SKM-1 (cell line): ENCODE data around the gene LEF1.

Experiments
- DNase-seq: peaks from one replicate; lab custom pipeline; 2025; ENCODE audit not compliant: unreplicated experiment; lab: John Stamatoyannopoulos, UW

LEF1 gene

GRCh38 chr4:108113229-108113628 lies 55.5 kb downstream of the LEF1 start:
- DNase-seq = no peak

- DNase-seq = no peak
Measured at GRCh38 chr4:108111781-108112180, 57.0 kb downstream of the LEF1 start.

- DNase-seq = no peak
Measured at GRCh38 chr4:108110450-108110849, 58.3 kb downstream of the LEF1 start.

- DNase-seq = no peak
Measured at GRCh38 chr4:108109997-108110416, 58.7 kb downstream of the LEF1 start.

GRCh38 chr4:108109111-108109510 lies 59.6 kb downstream of the LEF1 start:
- DNase-seq = no peak

DNA sequence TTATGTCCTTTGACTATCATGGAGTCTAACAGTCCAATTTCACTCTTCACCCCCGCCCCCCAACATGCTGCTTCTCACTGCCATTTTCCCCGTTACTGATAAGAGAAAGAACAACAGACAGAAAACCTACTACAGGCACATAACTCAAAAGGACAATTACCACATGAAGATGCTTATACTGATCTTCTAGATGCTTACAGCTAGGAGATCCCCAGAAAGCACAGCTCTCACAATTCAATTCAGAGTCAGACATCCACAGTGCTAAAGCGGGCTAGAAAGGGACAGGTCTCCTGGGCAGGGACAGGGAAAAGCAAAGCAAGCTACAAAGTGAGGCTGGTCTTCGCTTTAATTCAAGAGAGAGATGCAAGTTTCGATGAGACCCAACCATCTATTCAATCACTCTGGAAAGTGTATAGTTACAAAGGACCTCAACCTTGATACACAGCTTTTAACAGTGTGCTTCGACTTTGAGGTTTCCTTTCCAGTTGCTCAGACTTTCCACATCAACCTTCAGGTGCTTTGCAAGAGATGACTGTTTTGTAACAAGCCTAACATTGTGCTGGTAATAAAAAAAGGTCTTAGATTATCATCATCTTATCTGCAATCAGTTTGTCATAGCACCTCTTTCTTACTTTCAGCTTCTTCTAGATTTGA lies 60.9 kb downstream of the LEF1 start:
- DNase-seq = no peak

DNA sequence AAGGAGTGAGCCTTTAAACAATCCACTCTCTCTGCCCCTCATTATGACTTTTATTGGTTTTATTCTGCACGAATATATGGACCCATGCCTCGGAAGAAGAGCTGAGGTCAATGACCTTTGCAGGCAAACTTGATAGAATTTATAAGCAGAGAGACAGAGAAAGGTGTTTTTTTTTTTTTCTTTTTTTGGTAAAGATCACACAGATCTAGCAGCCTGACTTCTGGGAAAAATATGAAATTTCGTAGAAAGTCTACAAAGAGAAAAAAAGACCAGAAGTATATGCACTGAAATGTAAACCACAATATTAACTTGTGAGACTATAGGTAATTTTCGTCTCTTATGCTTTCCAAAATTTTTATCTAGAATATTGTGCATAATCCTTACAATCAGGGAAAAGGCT lies 61.6 kb downstream of the LEF1 start:
- no peak for DNase-seq

DNA sequence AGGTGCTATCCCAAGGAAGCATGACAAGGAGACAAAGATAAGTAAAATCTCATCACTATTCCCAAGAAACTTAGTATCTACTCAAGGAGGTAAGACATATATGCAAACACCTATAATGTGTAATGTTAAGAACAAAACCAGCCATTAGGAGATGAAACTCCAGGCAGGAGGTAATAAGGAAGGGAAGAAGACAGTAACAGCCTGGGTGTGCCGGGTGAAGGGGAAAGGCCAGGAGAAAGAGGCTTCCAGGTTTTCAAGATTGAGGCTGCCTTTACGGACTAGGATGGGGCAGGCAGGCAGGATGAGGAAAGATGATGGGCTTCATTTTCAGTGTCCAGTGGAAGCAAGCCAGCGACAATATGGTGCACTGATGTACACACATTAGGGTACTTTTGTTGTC lies 62.5 kb downstream of the LEF1 start:
- no peak for DNase-seq

DNA sequence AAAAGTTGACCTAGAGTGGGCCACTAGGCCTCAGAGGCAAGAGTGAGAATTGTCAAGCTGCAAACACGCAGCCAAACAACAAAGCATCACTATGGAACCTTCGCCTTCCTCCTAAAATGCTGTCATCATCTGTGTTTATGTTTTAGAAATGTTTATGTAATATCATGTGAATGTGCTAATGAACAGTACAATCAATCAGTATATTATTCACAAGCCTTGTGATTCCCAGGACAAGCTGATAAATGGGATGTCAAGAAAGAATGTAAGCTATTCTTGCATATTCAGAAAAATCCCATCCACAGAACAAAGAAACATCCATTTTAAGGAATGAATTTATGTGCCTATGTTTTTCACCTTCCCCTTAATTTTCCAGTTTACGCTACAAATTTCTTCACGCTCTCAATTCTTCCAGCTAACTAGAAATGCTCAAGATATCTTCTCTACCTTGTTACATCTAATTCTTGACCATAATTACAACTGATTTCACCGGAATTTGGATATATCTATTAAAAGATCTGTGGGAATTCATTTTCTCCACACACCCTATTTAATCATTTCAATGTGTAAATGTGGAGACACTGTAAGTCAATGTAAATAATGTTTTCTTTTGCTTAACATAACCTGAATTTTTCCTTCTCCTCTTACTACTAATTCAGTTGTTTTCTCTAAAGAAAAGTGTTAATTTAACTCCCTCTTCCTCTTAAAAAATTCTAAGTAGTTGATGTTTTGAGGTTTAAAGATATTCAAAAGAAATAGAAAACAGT lies 65.5 kb downstream of the LEF1 start:
- no peak for DNase-seq

- DNase-seq = no peak
Measured at GRCh38 chr4:108100827-108101226, 67.9 kb downstream of the LEF1 start.

- no peak for DNase-seq
Measured at GRCh38 chr4:108099838-108100237, 68.9 kb downstream of the LEF1 start.

GRCh38 chr4:108097990-108098553 lies 70.7 kb downstream of the LEF1 start:
- no peak for DNase-seq

GRCh38 chr4:108094923-108095482 lies 73.7 kb downstream of the LEF1 start:
- DNase-seq = no peak

- no peak for DNase-seq
Measured at GRCh38 chr4:108094131-108094530, 74.6 kb downstream of the LEF1 start.

- DNase-seq = no peak
Measured at GRCh38 chr4:108092288-108092687, 76.4 kb downstream of the LEF1 start.

GRCh38 chr4:108087293-108087967 lies 81.3 kb downstream of the LEF1 start:
- no peak for DNase-seq

DNA sequence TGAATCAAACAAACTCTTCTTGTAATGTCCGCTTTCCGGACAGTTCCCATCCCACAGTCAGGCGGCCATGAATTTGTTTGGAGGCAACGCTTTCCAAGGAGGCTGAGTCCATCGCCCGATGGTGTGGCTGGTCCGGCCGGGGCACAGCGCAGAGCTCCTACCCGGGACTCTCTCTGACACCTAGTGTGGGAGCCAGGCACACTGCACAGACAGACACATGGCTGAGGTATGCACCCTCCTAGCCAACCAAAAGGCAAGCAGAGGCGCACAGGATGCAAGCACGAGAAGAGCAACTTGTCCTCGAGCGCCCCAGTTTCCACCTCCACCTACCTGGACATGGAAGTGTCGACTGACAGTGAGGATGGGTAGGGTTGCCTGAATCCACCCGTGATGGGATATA lies 87.5 kb downstream of the LEF1 start:
- DNase-seq = no peak

GRCh38 chr4:108080747-108081146 lies 88.0 kb downstream of the LEF1 start:
- DNase-seq = no peak

- DNase-seq = no peak
Measured at GRCh38 chr4:108078024-108078733, 90.6 kb downstream of the LEF1 start.

DNA sequence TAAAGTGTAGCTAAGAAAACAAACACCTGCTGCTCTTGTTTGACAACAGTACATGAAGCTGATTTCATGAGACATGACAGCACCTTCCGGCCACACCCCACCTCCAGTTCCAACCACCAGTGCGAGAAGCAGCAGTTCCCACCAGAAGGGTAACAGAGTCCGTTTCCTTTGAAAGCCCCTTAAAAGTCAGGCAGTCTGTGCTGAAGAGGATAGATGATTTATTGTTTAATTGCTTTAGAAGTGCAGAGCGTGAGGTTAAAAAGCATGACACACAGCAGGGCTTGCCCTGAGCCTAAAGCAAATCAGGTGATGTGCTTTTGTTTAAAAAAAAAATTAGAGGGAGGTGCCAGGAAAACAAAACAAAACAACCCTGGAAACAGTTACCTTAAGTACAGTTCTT lies 96.4 kb downstream of the LEF1 start:
- no peak for DNase-seq

GRCh38 chr4:108070775-108071174 lies 98.0 kb downstream of the LEF1 start:
- DNase-seq = no peak
